Stimulated activated CD4-positive, alpha-beta T cell treated with anti-CD3 and anti-CD28 coated beads, Interleukin-12 subunit alpha, Interleukin-12 subunit beta, amount 100 ng/mL, for 24 hours (primary cell): ENCODE data around the gene CCNC.
"Not testable (repeated sequence)": the region's sequence is repeated elsewhere in the genome, so short reads cannot be mapped to it uniquely, and the experiment has no call there.

ENCODE experiments used
- DNase-seq, 2 experiments: peaks; one replicate each; pipeline ENCODE4 v3.0.0-alpha.2; 2020; ENCODE audit warnings: low read depth in 2 of 2

Gene CCNC

GRCh38 chr6:99603421-99604165 lies 35.1 kb upstream of the CCNC start:
- DNase-seq, result no peak

GRCh38 chr6:99602520-99603420 lies 34.3 kb upstream of the CCNC start:
- no peak for DNase-seq

- not testable (repeated sequence) for DNase-seq
Measured at GRCh38 chr6:99594696-99595095, 26.2 kb upstream of the CCNC start.

- DNase-seq, result no peak
Measured at GRCh38 chr6:99592900-99593299, 24.4 kb upstream of the CCNC start.

- DNase-seq, result no peak
Measured at GRCh38 chr6:99591673-99592364, 23.4 kb upstream of the CCNC start.

GRCh38 chr6:99590728-99591672 lies 22.5 kb upstream of the CCNC start:
- no peak for DNase-seq

- no peak for DNase-seq
Measured at GRCh38 chr6:99589907-99590493, 21.5 kb upstream of the CCNC start.

- no peak for DNase-seq
Measured at GRCh38 chr6:99589290-99589672, 20.8 kb upstream of the CCNC start.

GRCh38 chr6:99588618-99589289 lies 20.3 kb upstream of the CCNC start:
- peak; percentile 36 to 54 for DNase-seq

- no peak for DNase-seq
Measured at GRCh38 chr6:99587792-99588191, 19.3 kb upstream of the CCNC start.

- no peak for DNase-seq
Measured at GRCh38 chr6:99579781-99580180, 11.3 kb upstream of the CCNC start.

GRCh38 chr6:99575544-99576227 lies 7.2 kb upstream of the CCNC start:
- DNase-seq, result no peak

- DNase-seq, result no peak
Measured at GRCh38 chr6:99573980-99574617, 5.6 kb upstream of the CCNC start.

- no peak for DNase-seq
Measured at GRCh38 chr6:99563056-99563723, 5.3 kb downstream of the CCNC start.

GRCh38 chr6:99560668-99561067 lies 7.8 kb downstream of the CCNC start:
- DNase-seq, result no peak

- DNase-seq, result no peak
Measured at GRCh38 chr6:99559057-99559456, 9.4 kb downstream of the CCNC start.

- DNase-seq, result no peak
Measured at GRCh38 chr6:99553888-99554287, 14.6 kb downstream of the CCNC start.

- DNase-seq, result no peak
Measured at GRCh38 chr6:99550046-99550748, 18.3 kb downstream of the CCNC start.
